ENCODE results near the gene DOK1.

DOK1 gene

GRCh38 chr2:74603282-74604000 is 48.9 kb downstream of the DOK1 start:
- Histone ChIP-seq H3K9ac (ENCODE audit: low read length) (no peak overlapping the region), H2AFZ (ENCODE audit: low read length) (no peak overlapping the region), H3K4me3 (ENCODE audit: low read depth, low read length, poor library complexity, severe bottlenecking) (no peak overlapping the region), H3K27ac (ENCODE audit: low read depth, low read length, poor library complexity, severe bottlenecking) (no peak overlapping the region), H3K4me1 (ENCODE audit: insufficient read depth, low read length, severe bottlenecking) (no peaks in the 10 kb centered on the region), H3K4me2 (ENCODE audit: low read length) (no peak overlapping the region), H3K79me2 (ENCODE audit: insufficient read depth, low read length) (no peaks in the 10 kb centered on the region), H3K27me3 (ENCODE audit: insufficient read depth, low read length) (no peaks in the 10 kb centered on the region), H3K36me3 (ENCODE audit: insufficient read depth, low read length) (no peaks in the 10 kb centered on the region), H3K9me3 (ENCODE audit: low read length) (no peaks in the 10 kb centered on the region), H3F3A (ENCODE audit: insufficient read depth, low read length) (no peaks in the 10 kb centered on the region), H4K20me1 (ENCODE audit: insufficient read depth, low read length) (no peaks in the 10 kb centered on the region), H3K9me2 (ENCODE audit: low read depth, low read length) (no peaks in the 10 kb centered on the region)
- TF ChIP-seq EZH2 (IDR thresholded peaks at IDR 0.05; ENCODE audit: borderline replicate concordance, low read length) (no peak), CTCF (IDR thresholded peaks at IDR 0.05; ENCODE audit: low read length) (no peak)

- no peaks in the 10 kb centered on the region for H3K36me3 ChIP-seq (ENCODE audit: insufficient read depth, low read length)
- H3K4me2 ChIP-seq (ENCODE audit: low read length) = no peak overlapping the region
- no peak overlapping the region for H2AFZ ChIP-seq (ENCODE audit: low read length)
- H3K9me2 ChIP-seq (ENCODE audit: low read depth, low read length) = no peaks in the 10 kb centered on the region
- H3K4me1 ChIP-seq (ENCODE audit: insufficient read depth, low read length, severe bottlenecking) = no peaks in the 10 kb centered on the region
- H3K9ac ChIP-seq (ENCODE audit: low read length) = no peak overlapping the region
- no peaks in the 10 kb centered on the region for H3F3A ChIP-seq (ENCODE audit: insufficient read depth, low read length)
- H3K4me3 ChIP-seq (ENCODE audit: low read depth, low read length, poor library complexity, severe bottlenecking) = no peak overlapping the region
- H4K20me1 ChIP-seq (ENCODE audit: insufficient read depth, low read length) = no peaks in the 10 kb centered on the region
- no peak overlapping the region for H3K27ac ChIP-seq (ENCODE audit: low read depth, low read length, poor library complexity, severe bottlenecking)
- TF ChIP-seq EZH2 (IDR thresholded peaks at IDR 0.05; ENCODE audit: borderline replicate concordance, low read length) = no peak
- no peak for TF ChIP-seq CTCF (IDR thresholded peaks at IDR 0.05; ENCODE audit: low read length)
- H3K27me3 ChIP-seq (ENCODE audit: insufficient read depth, low read length) = no peaks in the 10 kb centered on the region
- H3K79me2 ChIP-seq (ENCODE audit: insufficient read depth, low read length) = no peaks in the 10 kb centered on the region
- no peaks in the 10 kb centered on the region for H3K9me3 ChIP-seq (ENCODE audit: low read length)
Observed at GRCh38 chr2:74606927-74607326, 52.4 kb downstream of the DOK1 start.

All from OCI-LY1 (cell line).